ENCODE data around the gene KIAA0319L.

- TF ChIP-seq POLR2A (IDR thresholded peaks at IDR 0.05) (no peak), CTCF (IDR thresholded peaks at IDR 0.05) (no peak)
Measured at GRCh38 chr1:35408925-35409324, 148.3 kb downstream of the KIAA0319L start.
